GM19099 (cell line): ENCODE measurements around the gene CDYL.

Source experiments
- POLR2A ChIP-seq: IDR thresholded peaks from 3 replicates; pipeline ENCODE4 v1.6.1; 2011; ENCODE audit warnings: low read depth; ENCODE audit not compliant: insufficient read length; ENCODE audit errors: extremely low read depth

CDYL gene

DNA sequence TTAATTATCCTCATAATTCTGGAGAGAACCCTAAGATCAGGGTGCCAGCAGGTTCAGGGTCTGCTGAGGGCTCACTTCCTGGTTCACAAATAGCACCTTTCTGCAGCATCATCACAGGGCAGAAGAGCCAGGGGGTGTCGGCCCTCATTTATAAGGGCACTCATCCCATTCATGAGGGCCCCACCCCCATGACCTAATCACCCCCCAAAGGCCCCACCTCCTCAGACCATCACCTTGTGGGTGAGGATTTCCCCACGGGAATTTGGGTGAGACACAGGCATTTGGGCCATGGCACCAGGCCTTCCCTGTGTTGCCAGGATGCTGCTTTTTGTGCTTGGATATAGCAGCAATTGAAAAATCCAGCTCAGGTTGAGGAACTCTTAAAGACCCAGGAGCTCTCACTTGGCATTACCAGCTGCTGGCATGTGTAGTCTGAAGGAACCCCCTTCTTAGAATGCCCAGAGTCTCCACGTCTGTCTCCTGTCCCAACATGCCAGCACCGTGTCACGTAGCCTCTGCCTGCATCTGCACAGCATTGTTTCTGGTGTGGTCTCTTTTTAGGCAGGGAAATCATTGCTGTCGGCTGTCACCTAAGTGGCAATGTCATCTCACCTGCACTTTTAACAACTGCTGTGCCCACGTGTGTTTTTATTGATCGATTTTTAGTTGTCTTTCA is 156.2 kb downstream of the CDYL start:
- TF ChIP-seq POLR2A, result no peak

DNA sequence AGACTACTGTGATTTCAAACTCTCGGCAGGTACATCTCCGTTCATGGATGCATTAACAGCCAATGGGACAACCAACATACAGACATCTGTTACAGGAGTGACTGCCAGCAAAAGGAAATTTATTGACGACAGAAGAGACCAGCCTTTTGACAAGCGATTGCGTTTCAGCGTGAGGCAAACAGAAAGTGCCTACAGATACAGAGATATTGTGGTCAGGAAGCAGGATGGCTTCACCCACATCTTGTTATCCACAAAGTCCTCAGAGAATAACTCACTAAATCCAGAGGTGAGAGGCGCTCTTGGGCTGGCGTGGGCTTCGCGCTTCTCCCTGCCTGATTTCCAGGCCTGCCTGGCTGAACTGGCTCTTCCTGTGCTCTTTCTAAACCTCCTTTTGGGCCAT is 159.3 kb downstream of the CDYL start:
- TF ChIP-seq POLR2A, result no peak

DNA sequence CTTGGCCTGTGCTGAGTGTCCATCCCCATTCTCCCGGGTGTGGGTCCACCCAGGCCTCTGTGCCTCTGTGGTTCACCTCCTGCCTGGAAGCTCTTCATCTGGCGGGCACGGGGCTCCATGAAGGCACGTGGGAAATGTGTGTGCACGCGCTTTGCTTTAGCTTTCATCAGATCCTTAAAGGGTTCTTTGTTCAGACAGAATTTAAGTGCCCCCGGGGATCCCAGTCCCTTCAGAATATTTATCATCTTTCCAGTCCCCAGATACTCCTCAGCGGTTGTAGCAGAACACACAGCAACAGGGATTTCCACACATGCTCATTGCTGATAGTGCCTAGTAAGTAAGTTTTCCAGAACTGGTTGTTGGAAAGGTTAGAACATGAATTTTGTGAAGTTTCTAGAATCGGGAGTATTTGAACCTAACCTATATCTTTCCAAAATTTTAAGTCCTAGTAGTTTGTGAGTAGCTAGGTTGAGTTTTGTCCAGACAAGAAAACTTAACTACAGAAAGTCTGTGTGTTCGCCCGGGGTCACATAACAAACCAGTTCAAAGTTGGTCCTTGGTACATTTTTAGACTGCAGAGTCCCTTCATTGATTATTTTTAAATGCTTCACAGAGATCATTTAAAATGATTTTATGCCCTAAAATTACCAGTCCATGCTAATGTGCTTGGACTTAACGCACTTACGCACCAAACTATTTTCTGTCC is 159.9 kb downstream of the CDYL start:
- no peak for TF ChIP-seq POLR2A

DNA sequence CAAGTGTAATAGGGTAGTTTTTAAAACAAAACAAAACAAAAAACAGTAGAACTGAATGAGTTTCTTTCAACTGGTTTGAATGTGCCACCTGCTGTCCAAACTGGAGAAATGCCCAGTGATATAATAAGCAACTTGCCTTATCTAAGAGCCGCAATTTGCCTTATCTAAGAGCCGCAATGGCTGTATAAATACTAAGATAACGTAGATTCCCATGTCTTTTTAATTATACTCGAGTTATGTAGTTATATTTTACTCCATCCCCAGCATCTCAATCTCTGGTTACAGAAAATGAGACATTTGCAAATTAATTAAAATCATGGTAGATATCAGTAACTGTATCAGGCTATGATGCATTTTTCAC is 160.5 kb downstream of the CDYL start:
- TF ChIP-seq POLR2A, result no peak

DNA sequence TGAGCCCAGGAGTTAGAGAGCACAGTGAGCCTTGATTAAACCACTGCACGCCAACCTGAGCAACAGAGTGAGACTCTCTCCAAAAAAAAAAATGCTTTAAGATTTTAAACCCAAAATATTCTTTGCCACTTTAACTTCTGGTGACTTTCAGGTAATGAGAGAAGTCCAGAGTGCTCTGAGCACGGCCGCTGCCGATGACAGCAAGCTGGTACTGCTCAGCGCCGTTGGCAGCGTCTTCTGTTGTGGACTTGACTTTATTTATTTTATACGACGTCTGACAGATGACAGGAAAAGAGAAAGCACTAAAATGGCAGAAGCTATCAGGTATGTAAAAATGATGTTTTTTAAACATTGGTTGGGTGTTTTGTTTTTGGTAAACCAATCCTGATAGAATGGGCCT is 161.2 kb downstream of the CDYL start:
- TF ChIP-seq POLR2A, result no peak

GRCh38 chr6:4939241-4939640 is 163.0 kb downstream of the CDYL start:
- no peak for TF ChIP-seq POLR2A

- no peak for TF ChIP-seq POLR2A
Measured at GRCh38 chr6:4940416-4940815, 164.2 kb downstream of the CDYL start.

DNA sequence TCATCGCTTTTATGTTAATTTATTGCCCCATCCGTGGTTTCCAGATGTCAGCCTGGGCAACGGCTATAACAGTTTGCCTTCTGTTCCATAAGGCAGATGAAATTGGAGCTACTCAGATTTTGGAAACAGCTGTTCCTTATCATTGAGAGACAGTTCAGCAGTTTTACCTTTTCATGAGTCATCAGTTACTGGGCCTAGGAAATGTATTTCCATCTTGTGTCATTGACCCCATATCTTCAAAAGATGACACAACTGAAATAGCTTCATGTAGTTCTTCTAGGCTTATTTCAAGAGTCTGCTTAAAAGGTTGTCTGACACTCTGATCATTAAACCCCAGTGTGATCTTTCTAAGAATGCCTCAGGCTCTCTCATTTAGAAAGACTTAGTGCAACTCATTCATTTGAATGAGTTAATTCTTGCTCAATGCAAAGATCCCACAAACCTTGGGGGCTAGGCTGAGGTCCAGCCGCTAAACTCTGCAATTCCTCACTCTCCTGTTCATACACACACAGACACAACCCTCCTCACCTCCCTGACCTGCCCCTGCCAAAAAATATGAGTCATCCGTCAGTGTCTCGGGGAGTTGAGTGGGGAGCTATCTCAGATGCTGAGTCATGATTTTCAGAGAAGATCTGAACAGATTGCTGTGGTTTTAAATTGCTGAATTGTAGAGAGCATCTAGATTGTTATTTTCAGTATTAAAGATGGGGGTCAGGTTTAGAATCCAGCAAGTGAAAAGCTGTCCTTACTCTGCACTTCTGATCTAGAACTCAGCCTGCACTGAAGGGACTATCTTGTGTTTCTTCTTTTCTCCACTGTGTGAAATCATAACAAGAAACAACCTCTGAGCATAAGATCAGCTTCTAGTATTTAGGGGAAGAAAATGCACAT is 165.8 kb downstream of the CDYL start:
- no peak for TF ChIP-seq POLR2A

DNA sequence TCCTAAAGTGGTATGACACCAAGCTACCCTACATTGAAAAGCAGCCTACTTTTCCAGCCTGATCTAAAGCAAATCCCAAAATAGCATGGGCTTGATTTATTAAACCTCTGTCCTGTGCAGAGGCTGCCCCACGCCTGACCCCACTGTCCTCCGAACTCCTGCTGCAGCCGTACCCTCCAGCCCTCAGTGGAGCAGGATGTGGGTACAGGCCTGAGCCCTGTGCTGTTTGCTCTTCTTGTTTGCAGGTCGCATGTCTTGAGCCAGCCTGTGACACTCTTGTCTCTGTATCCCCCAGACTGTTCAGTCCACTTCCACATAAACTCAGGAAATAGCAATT is 166.4 kb downstream of the CDYL start:
- TF ChIP-seq POLR2A, result no peak

DNA sequence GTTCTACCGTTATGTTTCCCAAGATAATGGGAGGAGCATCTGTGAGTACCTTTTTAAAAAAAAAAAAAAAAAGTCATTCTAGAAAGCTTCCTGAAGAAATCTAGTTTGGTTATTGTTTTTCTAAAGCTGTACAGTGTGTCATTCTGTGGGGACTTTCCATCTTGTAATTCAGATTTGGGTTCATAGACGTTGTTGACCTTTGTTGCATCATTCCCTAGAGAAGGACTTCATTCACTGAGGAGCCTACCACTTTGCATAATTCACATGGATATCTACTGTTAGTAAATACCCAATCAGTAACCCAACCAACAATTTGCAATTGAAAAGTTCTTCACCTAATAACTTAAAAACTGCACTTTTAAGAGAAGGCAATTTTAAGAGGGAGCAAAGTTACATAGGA is 167.5 kb downstream of the CDYL start:
- TF ChIP-seq POLR2A, result no peak

- TF ChIP-seq POLR2A, result no peak
Measured at GRCh38 chr6:4944325-4944724, 168.1 kb downstream of the CDYL start.

- TF ChIP-seq POLR2A, result no peak
Measured at GRCh38 chr6:4946521-4946920, 170.3 kb downstream of the CDYL start.

- no peak for TF ChIP-seq POLR2A
Measured at GRCh38 chr6:4947716-4948115, 171.5 kb downstream of the CDYL start.

DNA sequence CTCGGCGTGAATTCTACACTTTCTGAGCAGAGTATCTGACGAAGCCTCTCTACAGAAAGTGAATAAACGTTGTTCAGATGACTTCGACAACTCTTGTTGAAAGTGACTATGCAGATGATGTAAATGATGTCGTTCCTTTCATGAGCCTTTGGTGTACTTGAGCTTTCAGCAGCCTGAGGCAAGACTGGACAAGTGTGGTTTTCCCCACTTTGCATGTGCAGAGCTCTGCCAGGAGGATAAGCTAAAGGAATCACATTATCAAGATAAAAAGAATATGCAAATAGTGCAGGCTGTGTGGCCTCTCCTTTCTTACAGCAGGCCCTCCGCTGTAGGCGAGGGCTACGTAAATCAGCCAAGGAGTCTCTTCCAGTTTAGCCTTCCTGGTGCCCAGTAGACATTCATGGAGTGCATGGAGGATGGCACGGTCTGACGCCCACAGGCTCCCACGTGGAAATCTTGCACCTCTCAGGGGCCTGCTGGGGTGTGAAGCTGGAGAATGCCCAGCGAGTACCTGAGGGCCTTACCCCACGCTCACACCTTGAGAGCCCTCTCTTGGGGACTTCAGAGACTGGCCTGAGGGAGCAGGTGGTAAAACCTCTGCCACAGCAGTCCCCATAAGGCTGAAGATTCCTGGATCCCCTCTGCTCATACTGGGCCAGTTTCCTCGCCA is 172.7 kb downstream of the CDYL start:
- TF ChIP-seq POLR2A, result no peak

DNA sequence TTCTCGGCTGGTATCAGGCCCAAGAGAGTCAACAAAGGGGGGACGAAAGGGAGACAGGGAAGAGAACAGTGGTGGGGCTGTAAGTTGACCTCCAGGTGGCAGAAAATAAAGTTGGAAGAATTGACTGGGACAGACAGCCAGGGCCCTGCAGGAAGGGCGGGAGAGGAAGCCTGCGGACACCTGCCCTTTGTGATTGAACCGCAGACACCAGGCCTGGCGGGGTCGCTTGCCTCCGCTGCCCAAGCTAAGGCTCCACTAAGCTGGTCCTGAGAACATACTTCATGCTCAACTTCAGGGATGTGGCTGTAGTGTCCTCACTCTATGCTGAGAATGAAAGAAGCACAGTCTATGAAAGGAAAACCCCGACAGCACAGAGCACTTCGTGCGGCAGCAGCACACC is 173.9 kb downstream of the CDYL start:
- TF ChIP-seq POLR2A, result no peak

GRCh38 chr6:4950836-4951533 is 174.8 kb downstream of the CDYL start:
- no peak for TF ChIP-seq POLR2A

GRCh38 chr6:4953440-4953839 is 177.2 kb downstream of the CDYL start:
- TF ChIP-seq POLR2A, result no peak
